Measurements from ENCODE around the gene GLIPR1.

DNA sequence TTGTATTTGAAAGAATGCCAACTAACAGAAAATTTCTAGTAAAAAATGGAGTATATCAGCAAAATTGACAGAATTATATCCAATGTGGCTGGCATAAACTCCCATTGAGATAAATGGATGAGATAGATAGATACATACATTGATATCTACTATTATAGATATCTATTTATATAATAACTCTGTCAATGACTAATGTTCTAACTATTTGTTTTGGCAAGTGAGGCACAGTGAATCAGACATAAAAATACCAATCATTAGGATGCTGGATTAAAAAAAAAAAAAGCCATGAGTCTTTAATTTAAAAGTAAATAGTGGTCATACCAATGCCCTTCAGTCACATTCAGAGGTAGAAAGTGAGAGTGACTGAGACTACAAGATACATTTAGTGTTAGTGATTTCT, 33.7 kb upstream of the GLIPR1 start:
- TF ChIP-seq EZH2phosphoT487 (IDR thresholded peaks at IDR 0.05; ENCODE audit: low read depth), result no peak
- TF ChIP-seq, protein P1, sequence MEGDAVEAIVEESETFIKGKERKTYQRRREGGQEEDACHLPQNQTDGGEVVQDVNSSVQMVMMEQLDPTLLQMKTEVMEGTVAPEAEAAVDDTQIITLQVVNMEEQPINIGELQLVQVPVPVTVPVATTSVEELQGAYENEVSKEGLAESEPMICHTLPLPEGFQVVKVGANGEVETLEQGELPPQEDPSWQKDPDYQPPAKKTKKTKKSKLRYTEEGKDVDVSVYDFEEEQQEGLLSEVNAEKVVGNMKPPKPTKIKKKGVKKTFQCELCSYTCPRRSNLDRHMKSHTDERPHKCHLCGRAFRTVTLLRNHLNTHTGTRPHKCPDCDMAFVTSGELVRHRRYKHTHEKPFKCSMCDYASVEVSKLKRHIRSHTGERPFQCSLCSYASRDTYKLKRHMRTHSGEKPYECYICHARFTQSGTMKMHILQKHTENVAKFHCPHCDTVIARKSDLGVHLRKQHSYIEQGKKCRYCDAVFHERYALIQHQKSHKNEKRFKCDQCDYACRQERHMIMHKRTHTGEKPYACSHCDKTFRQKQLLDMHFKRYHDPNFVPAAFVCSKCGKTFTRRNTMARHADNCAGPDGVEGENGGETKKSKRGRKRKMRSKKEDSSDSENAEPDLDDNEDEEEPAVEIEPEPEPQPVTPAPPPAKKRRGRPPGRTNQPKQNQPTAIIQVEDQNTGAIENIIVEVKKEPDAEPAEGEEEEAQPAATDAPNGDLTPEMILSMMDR (IDR thresholded peaks at IDR 0.05; ENCODE audit: low read depth, low read length), result no peak
